Neuronal stem cell (in vitro differentiated cells): ENCODE results near the gene GALM.

Source experiments
- DNase-seq: peaks from one replicate; pipeline ENCODE4 v3.0.0-alpha.2; 2013; ENCODE audit warnings: low spot score
- H2AFZ ChIP-seq: one replicate; pipeline ENCODE4 v1.6.1; 2013; ENCODE audit warnings: mild to moderate bottlenecking, low read length, inconsistent platforms
- H2AK5ac ChIP-seq: 2 replicates; pipeline ENCODE4 v1.6.1; 2013; ENCODE audit warnings: low read depth, mild to moderate bottlenecking, inconsistent platforms, low read length, moderate library complexity, mixed read lengths
- H2BK120ac ChIP-seq: 2 replicates; pipeline ENCODE4 v1.6.1; 2013; ENCODE audit warnings: low read depth, mild to moderate bottlenecking, inconsistent platforms, low read length, moderate library complexity, mixed read lengths
- H2BK12ac ChIP-seq: one replicate; pipeline ENCODE4 v1.6.1; 2013; ENCODE audit warnings: low read length, inconsistent platforms
- H2BK15ac ChIP-seq: 2 replicates; pipeline ENCODE4 v1.6.1; 2013; ENCODE audit warnings: mild to moderate bottlenecking, low read length, inconsistent platforms, mixed read lengths
- H2BK5ac ChIP-seq: one replicate; pipeline ENCODE4 v1.6.1; 2013; ENCODE audit warnings: inconsistent platforms, mild to moderate bottlenecking, low read length, moderate library complexity
- H3K14ac ChIP-seq: one replicate; pipeline ENCODE4 v1.6.1; 2013; ENCODE audit warnings: low read length, inconsistent platforms
- H3K18ac ChIP-seq: 2 replicates; pipeline ENCODE4 v1.6.1; 2013; ENCODE audit warnings: low read length, inconsistent platforms
- H3K23ac ChIP-seq: 2 replicates; pipeline ENCODE4 v1.6.1; 2013; ENCODE audit warnings: low read depth, mild to moderate bottlenecking, mixed read lengths, low read length, inconsistent platforms; ENCODE audit not compliant: poor library complexity
- H3K27ac ChIP-seq: replicated peaks from 3 replicates; pipeline ENCODE4 v1.5.1; 2013; ENCODE audit warnings: low read length, inconsistent platforms
- H3K27me3 ChIP-seq, 3 experiments: 2 replicates each; pipeline ENCODE4 v1.6.1; 2013; ENCODE audit warnings: low read length in 3 of 3, mild to moderate bottlenecking in 2 of 3, inconsistent platforms in 1 of 3, low read depth in 1 of 3, mixed read lengths in 1 of 3, moderate library complexity in 1 of 3; ENCODE audit not compliant: control insufficient read depth in 3 of 3, insufficient read depth in 3 of 3
- H3K36me3 ChIP-seq, 2 donors: replicated peaks in 1 of 2; 2 replicates each; pipeline ENCODE4 v1.6.1; 2013; ENCODE audit warnings: low read length in 2 of 2; ENCODE audit not compliant: control insufficient read depth in 2 of 2, insufficient read depth in 2 of 2
- H3K4ac ChIP-seq: 2 replicates; pipeline ENCODE4 v1.6.1; 2013; ENCODE audit warnings: inconsistent platforms, mild to moderate bottlenecking, low read length, moderate library complexity
- H3K4me1 ChIP-seq, 2 donors: 1 replicate in 1 of 2; 2 replicates in 1 of 2; pipeline ENCODE4 v1.6.1; 2013; ENCODE audit warnings: low read length in 2 of 2, low read depth in 1 of 2; ENCODE audit not compliant: control insufficient read depth in 2 of 2, insufficient read depth in 1 of 2
- H3K4me2 ChIP-seq: one replicate; pipeline ENCODE4 v1.6.1; 2013; ENCODE audit warnings: mild to moderate bottlenecking, low read length, inconsistent platforms; ENCODE audit not compliant: insufficient read depth, poor library complexity, severe bottlenecking
- H3K4me3 ChIP-seq, 2 donors: 2 replicates each; pipeline ENCODE4 v1.5.1; 2013; ENCODE audit warnings: low read length in 2 of 2, mild to moderate bottlenecking in 2 of 2, inconsistent platforms in 1 of 2, moderate library complexity in 1 of 2
- H3K79me1 ChIP-seq: one replicate; pipeline ENCODE4 v1.6.1; 2013; ENCODE audit warnings: low read depth, mild to moderate bottlenecking, inconsistent platforms, low read length, moderate library complexity
- H3K9ac ChIP-seq: one replicate; pipeline ENCODE4 v1.6.1; 2013; ENCODE audit warnings: mild to moderate bottlenecking, low read depth, low read length, inconsistent platforms; ENCODE audit not compliant: poor library complexity
- H3K9me3 ChIP-seq, 2 donors: replicated peaks in 1 of 2; 2 replicates each; pipeline versions ENCODE3 to v1.6.1; 2013; ENCODE audit warnings: low read length in 2 of 2, mild to moderate bottlenecking in 2 of 2, inconsistent platforms in 1 of 2, low read depth in 1 of 2, mixed read lengths in 1 of 2, moderate library complexity in 1 of 2; ENCODE audit not compliant: control insufficient read depth in 2 of 2, insufficient read depth in 1 of 2
- H4K8ac ChIP-seq: one replicate; pipeline ENCODE4 v1.6.1; 2013; ENCODE audit warnings: low read depth, mild to moderate bottlenecking, inconsistent platforms, low read length, moderate library complexity
- H4K91ac ChIP-seq: one replicate; pipeline ENCODE4 v1.6.1; 2013; ENCODE audit warnings: low read length, low read depth, mild to moderate bottlenecking, inconsistent platforms; ENCODE audit not compliant: poor library complexity
- WGBS, 2 donors: extraction: QIAGEN DNeasy Blood & Tissue Kit; methylation state at CpG; one replicate each; pipeline ENCODE4 v1.1.7; 2013; ENCODE audit warnings: missing lambda C conversion rate in 2 of 2, mixed read lengths in 1 of 2; ENCODE audit not compliant: insufficient read length in 2 of 2, insufficient replicate concordance in 1 of 2; ENCODE audit errors: extremely low coverage in 2 of 2; 5-methylcytosine and 5-hydroxymethylcytosine counted together

The GALM gene

DNA sequence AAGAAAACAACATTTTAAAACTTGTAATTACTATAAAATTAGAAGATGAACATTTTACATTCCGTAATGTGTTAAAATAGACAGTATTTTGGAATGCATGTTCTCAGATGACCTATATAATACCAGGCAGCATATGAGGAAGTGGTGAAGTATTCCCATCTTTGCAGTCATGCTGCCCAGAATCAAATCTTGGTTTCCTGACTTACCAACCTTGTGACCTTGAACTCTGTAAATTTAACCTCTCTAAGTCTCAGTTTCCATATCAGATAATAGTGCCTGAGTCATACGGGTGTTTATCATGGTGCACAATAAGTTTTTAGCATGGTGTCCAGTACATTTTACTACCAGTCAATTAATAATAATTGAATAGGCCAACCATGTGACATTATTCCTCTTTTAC is 7.3 kb upstream of the GALM start:
- Histone ChIP-seq H3K4me3 (no peak overlapping the region), H2BK15ac (no peak overlapping the region), H3K4me1 (no peaks in the 10 kb centered on the region), H3K23ac (no peak overlapping the region), H3K18ac (no peak overlapping the region), H2AFZ (no peak overlapping the region), H3K4ac (no peak overlapping the region), H2AK5ac (no peak overlapping the region), H3K14ac (no peak overlapping the region), H3K4me2 (no peak overlapping the region), H3K27me3 (no peaks in the 10 kb centered on the region), H3K9ac (no peak overlapping the region), H2BK5ac (no peak overlapping the region), H2BK120ac (no peak overlapping the region), H2BK12ac (no peak overlapping the region), H3K79me1 (no peaks in the 10 kb centered on the region), H3K9me3 (no peaks in the 10 kb centered on the region), H3K36me3 (no peaks in the 10 kb centered on the region), H4K8ac (no peak overlapping the region), H3K27ac (no peak overlapping the region), H4K91ac (no peak overlapping the region)
- DNase-seq = no peak
- no CpG with 5 or more reads among the region's 2 CpGs for WGBS, 2 donors

DNA sequence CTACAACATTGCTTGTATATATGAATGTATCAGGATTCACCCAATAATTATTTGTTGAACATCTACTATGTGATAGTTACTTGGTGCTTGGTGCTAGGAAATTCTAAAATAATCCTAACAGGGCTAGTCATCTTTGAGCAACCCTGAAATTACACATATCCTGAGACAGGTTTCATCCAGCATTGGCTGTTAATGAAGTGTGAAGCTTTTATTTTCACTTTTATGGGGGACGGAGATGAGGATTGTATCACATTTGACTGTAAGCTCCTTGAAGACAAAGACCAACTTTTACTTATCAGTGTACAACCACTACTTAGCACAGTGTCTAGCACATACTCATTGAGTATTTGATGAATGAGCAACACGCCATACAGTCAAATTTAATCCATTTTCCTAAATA is 6.8 kb upstream of the GALM start:
- WGBS, 2 donors = no CpG with 5 or more reads among the region's 2 CpGs

DNA sequence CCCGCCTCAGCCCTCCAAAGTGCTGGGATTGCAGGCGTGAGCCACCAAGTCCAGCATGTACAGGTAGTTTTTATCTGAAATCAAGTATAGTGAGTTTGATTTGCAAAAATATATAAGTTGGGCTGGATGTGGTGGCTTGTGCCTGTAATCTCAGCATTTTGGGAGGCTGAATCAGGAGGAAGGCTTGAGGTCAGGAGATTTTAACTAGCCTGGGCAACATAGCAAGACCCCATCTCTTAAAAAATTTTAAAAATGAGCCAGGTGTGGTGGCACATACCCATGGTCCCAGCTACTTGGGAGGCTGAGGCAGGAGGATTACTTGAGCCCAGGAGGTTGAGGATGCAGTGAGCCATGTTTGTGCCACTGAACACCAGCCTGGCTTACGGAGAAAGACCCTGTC is 5.6 kb upstream of the GALM start:
- Histone ChIP-seq H2BK120ac (no peak overlapping the region), H3K9me3 (no peaks in the 10 kb centered on the region), H3K79me1 (no peaks in the 10 kb centered on the region), H2AFZ (no peak overlapping the region), H3K14ac (no peak overlapping the region), H2BK15ac (no peak overlapping the region), H3K4me2 (no peak overlapping the region), H3K36me3 (no peaks in the 10 kb centered on the region), H2AK5ac (no peak overlapping the region), H3K4ac (no peak overlapping the region), H3K4me3 (no peak overlapping the region), H3K4me1 (no peaks in the 10 kb centered on the region), H2BK5ac (no peak overlapping the region), H3K18ac (no peak overlapping the region), H3K27me3 (no peaks in the 10 kb centered on the region), H4K91ac (no peak overlapping the region), H3K27ac (no peak overlapping the region), H3K23ac (no peak overlapping the region), H4K8ac (no peak overlapping the region), H2BK12ac (no peak overlapping the region), H3K9ac (no peak overlapping the region)
- DNase-seq = no peak
- WGBS, 2 donors = no CpG with 5 or more reads among the region's 3 CpGs

More for the DNA sequence above, 6.8 kb upstream of the GALM start:
- Histone ChIP-seq H3K9ac (no peak overlapping the region), H3K18ac (no peak overlapping the region), H3K4me2 (no peak overlapping the region), H3K4me3 (no peak overlapping the region), H3K4me1 (no peaks in the 10 kb centered on the region), H2AK5ac (no peak overlapping the region), H3K27me3 (no peaks in the 10 kb centered on the region), H3K23ac (no peak overlapping the region), H2AFZ (no peak overlapping the region), H3K4ac (no peak overlapping the region), H2BK12ac (no peak overlapping the region), H3K79me1 (no peaks in the 10 kb centered on the region), H4K91ac (no peak overlapping the region), H3K27ac (no peak overlapping the region), H4K8ac (no peak overlapping the region), H2BK120ac (no peak overlapping the region), H2BK15ac (no peak overlapping the region), H3K14ac (no peak overlapping the region), H2BK5ac (no peak overlapping the region), H3K36me3 (no peaks in the 10 kb centered on the region), H3K9me3 (no peaks in the 10 kb centered on the region)
- no peak for DNase-seq

DNA sequence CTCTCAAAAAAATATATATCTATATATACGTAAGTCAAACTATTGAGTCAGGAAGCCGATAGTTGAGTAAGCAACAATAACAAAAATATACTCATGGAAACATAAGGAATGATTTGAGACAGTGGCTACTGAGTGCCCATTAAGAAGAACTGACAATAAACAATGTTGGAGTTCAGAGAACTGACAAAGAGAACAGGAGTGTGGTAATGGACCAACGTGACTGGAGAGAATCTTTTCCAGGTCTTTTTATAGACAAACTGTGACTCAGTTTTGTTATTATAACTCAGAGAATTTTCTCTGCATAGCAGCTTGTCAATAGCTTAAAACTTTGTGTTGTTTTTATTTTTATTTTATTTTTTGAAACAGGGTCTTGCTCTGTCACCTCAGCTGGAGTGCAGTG is 4.6 kb upstream of the GALM start:
- no CpG with 5 or more reads among the region's 3 CpGs for WGBS, 2 donors

More for the DNA sequence above, 4.6 kb upstream of the GALM start:
- Histone ChIP-seq H3K9me3 (no peaks in the 10 kb centered on the region), H3K27ac (no peak overlapping the region), H4K8ac (no peak overlapping the region), H3K27me3 (no peaks in the 10 kb centered on the region), H3K4me1 (no peaks in the 10 kb centered on the region), H2AFZ (no peak overlapping the region), H4K91ac (no peak overlapping the region), H2AK5ac (no peak overlapping the region), H2BK120ac (no peak overlapping the region), H3K9ac (no peak overlapping the region), H3K4ac (no peak overlapping the region), H3K18ac (no peak overlapping the region), H2BK15ac (no peak overlapping the region), H3K79me1 (no peaks in the 10 kb centered on the region), H2BK12ac (no peak overlapping the region), H3K36me3 (no peaks in the 10 kb centered on the region), H3K23ac (no peak overlapping the region), H3K4me3 (no peak overlapping the region), H2BK5ac (no peak overlapping the region), H3K14ac (no peak overlapping the region), H3K4me2 (no peak overlapping the region)
- DNase-seq = no peak
